HEK293 (cell line): Measurements from ENCODE around the gene TIMM13.

Experiments used
- CTCF ChIA-PET: fragments of 350-600 bp; formaldehyde crosslinking; extraction: SDS; loops from one replicate; lab custom pipeline; 2021; ENCODE audit warnings: antibody characterized with exemption; lab: Yijun Ruan, JAX
- POLR2A ChIA-PET: fragments of 300-600 bp; formaldehyde crosslinking; extraction: SDS; loops from one replicate; lab custom pipeline; 2020; ENCODE audit warnings: antibody characterized with exemption, inconsistent platforms; lab: Yijun Ruan, JAX
- H3K27ac ChIP-seq: fragments of 200-500 bp; sonication (Bioruptor generic); 2 replicates; pipeline ENCODE4 v1.5.1; 2014; ENCODE audit warnings: low read depth, low read length, control low read depth, inconsistent platforms; ENCODE audit errors: extremely low read depth
- H3K36me3 ChIP-seq, 2 experiments: fragments of 200-500 bp in 1 of 2; sonication (Bioruptor generic) in 1 of 2; 1 replicate in 1 of 2; 2 replicates in 1 of 2; pipeline ENCODE4 v1.5.1; 2014 to 2017; ENCODE audit warnings: inconsistent platforms in 2 of 2, low read length in 2 of 2; ENCODE audit not compliant: control insufficient read depth in 2 of 2, insufficient read depth in 1 of 2
- H3K4me1 ChIP-seq: fragments of 200-500 bp; sonication (Bioruptor generic); 2 replicates; pipeline ENCODE4 v1.5.1; 2014; ENCODE audit warnings: mild to moderate bottlenecking, low read length, inconsistent platforms; ENCODE audit not compliant: control insufficient read depth, insufficient read depth
- H3K4me3 ChIP-seq: 2 replicates; pipeline ENCODE4 v1.5.1; 2011; ENCODE audit warnings: low read depth, mild to moderate bottlenecking, control low read depth, low read length, moderate library complexity
- H3K9me3 ChIP-seq: fragments of 200-500 bp; sonication (Bioruptor generic); 2 replicates; pipeline ENCODE4 v1.5.1; 2014; ENCODE audit warnings: low read depth, low read length, inconsistent platforms; ENCODE audit not compliant: control insufficient read depth, insufficient read depth
- BCL6B ChIP-seq: fragments of 450-650 bp; formaldehyde crosslinking; IDR thresholded peaks from 2 replicates; pipeline ENCODE4 v1.5.1; 2017; ENCODE audit warnings: missing biosample characterization, missing genetic modification characterization
- GLIS1 ChIP-seq: fragments of 450-650 bp; formaldehyde crosslinking; IDR thresholded peaks from 2 replicates; pipeline ENCODE4 v1.5.1; 2016; ENCODE audit warnings: missing biosample characterization, missing genetic modification characterization
- PRDM1 ChIP-seq: fragments of 450-650 bp; formaldehyde crosslinking; IDR thresholded peaks from 2 replicates; pipeline ENCODE4; 2016; ENCODE audit warnings: missing biosample characterization, missing genetic modification characterization
- ZBTB44 ChIP-seq: fragments of 450-650 bp; IDR thresholded peaks from 2 replicates; pipeline ENCODE4 v1.5.1; 2018; ENCODE audit warnings: missing biosample characterization, mild to moderate bottlenecking, missing genetic modification characterization
- ZEB2 ChIP-seq: fragments of 450-650 bp; formaldehyde crosslinking; IDR thresholded peaks from 2 replicates; pipeline ENCODE4 v1.5.1; 2016; ENCODE audit warnings: missing biosample characterization, missing genetic modification characterization
- ZFP37 ChIP-seq: fragments of 450-650 bp; formaldehyde crosslinking; IDR thresholded peaks from 2 replicates; pipeline ENCODE4 v1.5.1; 2016; ENCODE audit warnings: missing biosample characterization, missing genetic modification characterization
- ZNF174 ChIP-seq: fragments of 450-650 bp; formaldehyde crosslinking; IDR thresholded peaks from 2 replicates; pipeline ENCODE4 v1.5.0; 2017; ENCODE audit warnings: missing biosample characterization, mild to moderate bottlenecking, missing genetic modification characterization
- ZNF280D ChIP-seq: fragments of 450-650 bp; formaldehyde crosslinking; IDR thresholded peaks from 2 replicates; pipeline ENCODE4 v1.5.1; 2016; ENCODE audit warnings: missing biosample characterization, missing genetic modification characterization
- ZNF404 ChIP-seq: fragments of 450-650 bp; formaldehyde crosslinking; IDR thresholded peaks from 2 replicates; pipeline ENCODE4 v1.5.1; 2017; ENCODE audit warnings: missing biosample characterization, missing genetic modification characterization
- ZNF423 ChIP-seq: fragments of 450-650 bp; formaldehyde crosslinking; IDR thresholded peaks from 2 replicates; pipeline ENCODE4 v1.5.1; 2016; ENCODE audit warnings: missing biosample characterization, missing genetic modification characterization
- ZNF473 ChIP-seq: fragments of 450-650 bp; formaldehyde crosslinking; IDR thresholded peaks from 2 replicates; pipeline ENCODE4 v1.5.1; 2017; ENCODE audit warnings: missing biosample characterization, missing genetic modification characterization
- ZNF555 ChIP-seq: fragments of 450-650 bp; formaldehyde crosslinking; conservative IDR thresholded peaks from 2 replicates; pipeline ENCODE4 v1.5.1; 2017; ENCODE audit warnings: missing biosample characterization, mild to moderate bottlenecking, missing genetic modification characterization, inconsistent platforms
- ZNF580 ChIP-seq: fragments of 450-650 bp; formaldehyde crosslinking; IDR thresholded peaks from 2 replicates; pipeline ENCODE4 v1.5.1; 2016; ENCODE audit warnings: missing biosample characterization, missing genetic modification characterization
- ZNF629 ChIP-seq: fragments of 450-650 bp; formaldehyde crosslinking; IDR thresholded peaks from 2 replicates; pipeline ENCODE4 v1.5.1; 2017; ENCODE audit warnings: missing biosample characterization, missing genetic modification characterization
- ZNF639 ChIP-seq: fragments of 450-650 bp; formaldehyde crosslinking; IDR thresholded peaks from 2 replicates; pipeline ENCODE4 v1.5.1; 2016; ENCODE audit warnings: missing biosample characterization, missing genetic modification characterization
- ZSCAN16 ChIP-seq: fragments of 450-650 bp; formaldehyde crosslinking; IDR thresholded peaks from 2 replicates; pipeline ENCODE4 v1.5.1; 2016; ENCODE audit warnings: missing biosample characterization, missing genetic modification characterization

Gene TIMM13

GRCh38 chr19:2413629-2414028 is 13.8 kb downstream of the TIMM13 start:
- Histone ChIP-seq H3K36me3 (peaks cover 0 to 11% of the 10 kb centered on the region in 2 experiments; a peak in 2 of 3 replicates), H3K27ac (no peak overlapping the region), H3K4me1 (no peaks in the 10 kb centered on the region), H3K9me3 (no peaks in the 10 kb centered on the region), H3K4me3 (no peak overlapping the region)
- POLR2A ChIA-PET: interaction anchor here (1.6 to 1.7 kb wide), 2 partner anchors 9 to 29 kb away, joined by 3 to 7 read pairs; no protein-coding TSS in a partner anchor
- CTCF ChIA-PET: no interaction called here
- no peak for TF ChIP-seq ZNF404 (tag by site-specific recombination)
- TF ChIP-seq ZNF629 (tag by site-specific recombination): no peak
- no peak for TF ChIP-seq PRDM1 (tag by site-specific recombination)
- TF ChIP-seq GLIS1 (tag by site-specific recombination): no peak
- no peak for TF ChIP-seq ZNF174
- TF ChIP-seq ZBTB44 (tag by site-specific recombination): no peak
- no peak for TF ChIP-seq ZSCAN16 (tag by site-specific recombination)
- no peak for TF ChIP-seq ZNF473 (tag by site-specific recombination)
- TF ChIP-seq ZNF423: no peak
- TF ChIP-seq ZNF555: no peak
- no peak for TF ChIP-seq BCL6B (tag by site-specific recombination)
- no peak for TF ChIP-seq ZFP37 (tag by site-specific recombination)

- Histone ChIP-seq H3K9me3 (no peaks in the 10 kb centered on the region), H3K27ac (no peak overlapping the region), H3K36me3 (peaks cover 0 to 11% of the 10 kb centered on the region in 2 experiments; a peak in 2 of 3 replicates), H3K4me3 (no peak overlapping the region), H3K4me1 (no peaks in the 10 kb centered on the region)
- TF ChIP-seq ZNF280D (tag by site-specific recombination) (peak; percentile 94), ZEB2 (tag by site-specific recombination) (no peak), ZNF580 (tag by site-specific recombination) (peak; percentile 63; the same call in 1 of the 2 replicates), ZNF639 (tag by site-specific recombination) (0 out of 2 replicates have a peak, but pooled peaks have one; percentile 22)
- CTCF ChIA-PET: no interaction called here
- POLR2A ChIA-PET: interaction anchor here (1.6 to 1.7 kb wide), 3 partner anchors 9 to 28 kb away, joined by 3 to 7 read pairs (median 4); partner anchors contain the start of gene TIMM13
Observed at GRCh38 chr19:2413159-2413558, 14.2 kb downstream of the TIMM13 start.
